ENCODE measurements around the gene RHBDF2.

GRCh38 chr17:76510831-76511244 is 9.6 kb upstream of the RHBDF2 start:
- no peak for TF ChIP-seq CTCF (conservative IDR thresholded peaks at IDR 0.05)
- TF ChIP-seq EZH2 (IDR thresholded peaks at IDR 0.05; ENCODE audit: low read depth): no peak

Measured in PC-9 (cell line).